HG02763 (cell line): ENCODE measurements around the gene CDK13.
"Not testable (repeated sequence)": the region's sequence is repeated elsewhere in the genome, so short reads cannot be mapped to it uniquely, and the experiment has no call there.

Source experiments
- ATAC-seq: cut with Tn5 transposase; IDR thresholded peaks from one replicate; pipeline ENCODE4 v1.9.1; 2021; ENCODE audit warnings: mild to moderate bottlenecking, moderate library complexity; ENCODE audit not compliant: unreplicated experiment

Gene CDK13

DNA sequence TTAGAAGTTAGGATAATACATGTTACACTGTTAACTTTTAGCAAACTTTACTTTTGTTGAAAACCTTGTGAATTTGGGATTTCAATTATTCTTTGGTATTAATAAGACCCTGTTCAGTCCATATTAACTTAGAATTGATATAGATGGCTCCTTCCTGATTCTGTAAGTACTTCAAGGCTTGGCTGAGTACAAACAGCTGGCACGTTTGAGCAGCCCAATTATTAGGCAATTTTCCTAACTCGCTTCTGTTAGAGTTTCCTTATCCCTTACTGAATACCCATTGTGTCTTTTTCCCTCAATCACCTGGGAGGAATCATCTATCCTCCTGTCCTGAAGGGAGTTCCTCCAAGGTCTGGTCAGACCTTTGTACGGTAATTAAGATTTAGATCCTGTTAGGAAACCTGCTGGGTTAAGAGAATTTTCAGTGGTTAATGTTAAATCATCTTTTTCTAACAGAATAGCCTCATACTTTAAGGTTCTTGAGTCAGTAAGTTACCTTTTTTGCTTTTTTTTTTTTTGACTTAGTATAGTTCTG, 195.6 kb downstream of the CDK13 start:
- not testable (repeated sequence) for ATAC-seq

- no peak for ATAC-seq
Measured at GRCh38 chr7:40147371-40148246, 197.6 kb downstream of the CDK13 start.

DNA sequence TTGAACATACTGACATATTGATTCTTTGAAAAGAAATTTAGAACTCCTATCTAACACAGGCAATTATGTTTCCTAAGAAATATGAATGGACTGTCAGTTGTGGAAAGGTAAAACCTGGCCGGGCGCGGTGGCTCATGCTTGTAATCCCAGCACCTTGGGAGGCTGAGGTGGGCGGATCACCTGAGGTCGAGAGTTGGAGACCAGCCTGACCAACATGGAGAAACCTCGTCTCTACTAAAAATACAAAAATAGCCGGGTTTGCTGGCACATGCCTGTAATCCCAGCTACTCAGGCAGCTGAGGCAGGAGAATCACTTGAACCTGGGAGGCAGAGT, 198.2 kb downstream of the CDK13 start:
- not testable (repeated sequence) for ATAC-seq

- ATAC-seq = no peak
Measured at GRCh38 chr7:40148671-40149070, 198.6 kb downstream of the CDK13 start.
